H1 (cell line): ENCODE data around the gene CRTAC1. TPM values are rescaled to one million over a fixed set of nuclear protein-coding genes. Genes with fewer than 3 reads are reported as not detected.

Source experiments
- CEBPB ChIP-seq: IDR thresholded peaks from 2 replicates; pipeline ENCODE4 v1.6.1; 2012; ENCODE audit warnings: low read depth, low read length
- TCF12 ChIP-seq: IDR thresholded peaks from 2 replicates; pipeline ENCODE4 v1.6.1; 2011; ENCODE audit warnings: low read depth, mild to moderate bottlenecking, low read length
- ZNF274 ChIP-seq: IDR thresholded peaks from 2 replicates; pipeline ENCODE4 v1.7.0; 2012; ENCODE audit warnings: low read length, borderline replicate concordance; ENCODE audit errors: extremely low read depth
- polyA plus RNA-seq, 7 experiments: library from polyadenylated mRNA; depleted of rRNA in 3 of 7; stranded (reverse) in 5 of 7; unstranded in 2 of 7; fragments of >200 nt in 5 of 7; fragments of 200-250 nt in 2 of 7; gene quantifications; 1 replicate in 5 of 7; 2 replicates in 1 of 7; 4 replicates in 1 of 7; pipeline versions ENCODE4 v1.2.1 to v1.2.3, GENCODE V29; 2011 to 2013; ENCODE audit warnings: missing spikeins in 2 of 7, mixed read lengths in 2 of 7
- total RNA-seq: library from RNA; stranded (reverse); fragmentation: NEBNext Ultra II Directional; extraction: Animal tissue kit (Norgen Biotek cat#: 25700); gene quantifications from 2 replicates; pipeline ENCODE4 v1.2.1, GENCODE V29; 2021
- TF ChIP-seq, protein P1 (sequence below): IDR thresholded peaks from 2 replicates; pipeline ENCODE4 v1.6.1; 2012; ENCODE audit warnings: inconsistent platforms
- TF ChIP-seq, protein P2 (sequence below), 3 experiments: IDR thresholded peaks; 1 replicate in 2 of 3; 2 replicates in 1 of 3; pipeline versions ENCODE4 v1.5.1 to v1.6.1; 2011; ENCODE audit warnings: low read length in 3 of 3, mild to moderate bottlenecking in 3 of 3, inconsistent platforms in 2 of 3, low read depth in 1 of 3, moderate library complexity in 1 of 3; ENCODE audit not compliant: insufficient read depth in 1 of 3; ENCODE audit errors: control extremely low read depth in 1 of 3

The CRTAC1 gene
- total and polyA plus RNA-seq, 2 of the 8 experiments (the other 6 are each of a cell fraction or from before 2014, with no cell fraction given) = 0.91 to 1.2 TPM

DNA sequence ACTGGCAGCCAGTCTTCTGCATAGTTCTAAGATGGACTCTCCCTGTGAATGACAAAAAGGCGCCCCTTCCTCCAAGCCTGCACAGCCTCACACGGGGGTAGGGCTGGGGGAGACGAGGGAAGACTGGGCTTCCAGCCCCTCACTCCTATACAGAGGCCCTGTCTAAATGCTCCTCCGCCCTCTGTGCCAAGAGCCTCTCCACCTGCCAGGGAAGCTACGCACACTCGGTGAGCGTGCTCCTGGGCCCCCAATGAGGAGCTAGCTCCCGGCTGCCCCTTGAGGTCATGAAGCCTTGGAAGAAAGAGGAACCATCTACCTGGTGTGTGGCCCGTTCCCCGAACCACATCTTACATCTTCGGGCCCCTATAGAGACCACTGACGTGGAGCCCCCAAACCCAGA, 54.8 kb downstream of the CRTAC1 start (continued):
- TF ChIP-seq, protein P1, sequence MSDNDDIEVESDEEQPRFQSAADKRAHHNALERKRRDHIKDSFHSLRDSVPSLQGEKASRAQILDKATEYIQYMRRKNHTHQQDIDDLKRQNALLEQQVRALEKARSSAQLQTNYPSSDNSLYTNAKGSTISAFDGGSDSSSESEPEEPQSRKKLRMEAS = no peak
- TF ChIP-seq, protein P2, sequence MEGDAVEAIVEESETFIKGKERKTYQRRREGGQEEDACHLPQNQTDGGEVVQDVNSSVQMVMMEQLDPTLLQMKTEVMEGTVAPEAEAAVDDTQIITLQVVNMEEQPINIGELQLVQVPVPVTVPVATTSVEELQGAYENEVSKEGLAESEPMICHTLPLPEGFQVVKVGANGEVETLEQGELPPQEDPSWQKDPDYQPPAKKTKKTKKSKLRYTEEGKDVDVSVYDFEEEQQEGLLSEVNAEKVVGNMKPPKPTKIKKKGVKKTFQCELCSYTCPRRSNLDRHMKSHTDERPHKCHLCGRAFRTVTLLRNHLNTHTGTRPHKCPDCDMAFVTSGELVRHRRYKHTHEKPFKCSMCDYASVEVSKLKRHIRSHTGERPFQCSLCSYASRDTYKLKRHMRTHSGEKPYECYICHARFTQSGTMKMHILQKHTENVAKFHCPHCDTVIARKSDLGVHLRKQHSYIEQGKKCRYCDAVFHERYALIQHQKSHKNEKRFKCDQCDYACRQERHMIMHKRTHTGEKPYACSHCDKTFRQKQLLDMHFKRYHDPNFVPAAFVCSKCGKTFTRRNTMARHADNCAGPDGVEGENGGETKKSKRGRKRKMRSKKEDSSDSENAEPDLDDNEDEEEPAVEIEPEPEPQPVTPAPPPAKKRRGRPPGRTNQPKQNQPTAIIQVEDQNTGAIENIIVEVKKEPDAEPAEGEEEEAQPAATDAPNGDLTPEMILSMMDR (IDR thresholded peaks at IDR 0.05; ENCODE audit: control extremely low read depth in 1 of 3, insufficient read depth in 1 of 3, low read depth in 1 of 3, low read length in 3 of 3) = no peak
- TF ChIP-seq ZNF274 (no peak), TCF12 (no peak), CEBPB (no peak)
